Caco-2 (cell line): ENCODE measurements around the gene SHC3. TPM values are rescaled to one million over a fixed set of nuclear protein-coding genes. Genes with fewer than 3 reads are reported as not detected.

Source experiments
- BruUV-seq: library from RNA; stranded (reverse); fragments of 400-500 nt; replicated peaks from 2 replicates; lab custom pipeline; 2021; lab: Mats Ljungman, UMichigan
- CTCF ChIA-PET: fragments of 300-600 bp; sonication (Branson Sonifier 250); formaldehyde crosslinking; loops from one replicate; lab custom pipeline; 2022; ENCODE audit warnings: antibody characterized with exemption; lab: Charles Lee
- POLR2A ChIA-PET: fragments of 300-600 bp; sonication (Branson Sonifier 250); formaldehyde crosslinking; loops from one replicate; lab custom pipeline; 2022; ENCODE audit warnings: antibody characterized with exemption; lab: Charles Lee
- DNase-seq, 2 experiments: peaks; one replicate each; pipeline versions ENCODE4 v3.0.0 to v3.0.0-alpha.2; 2020 to 2022
- H3K27me3 ChIP-seq: replicated peaks from 2 replicates; pipeline ENCODE4 v1.6.0; 2011; ENCODE audit warnings: low read length; ENCODE audit not compliant: control insufficient read depth, insufficient read depth
- H3K36me3 ChIP-seq: 2 replicates; pipeline ENCODE4 v1.5.1; 2011; ENCODE audit warnings: low read length; ENCODE audit not compliant: control insufficient read depth, insufficient read depth
- H3K4me1 ChIP-seq: fragments of 250-450 bp; sonication (Bioruptor Pico); 2 replicates; pipeline ENCODE4 v1.5.1; 2020; ENCODE audit warnings: mild to moderate bottlenecking
- H3K4me3 ChIP-seq: 2 replicates; pipeline ENCODE4 v1.5.1; 2011; ENCODE audit warnings: low read depth, mild to moderate bottlenecking, control low read depth, low read length
- H3K9me3 ChIP-seq: fragments of 250-450 bp; sonication (Bioruptor Pico); 2 replicates; pipeline ENCODE4 v1.5.1; 2020; ENCODE audit warnings: mild to moderate bottlenecking, moderate library complexity
- H3K27ac Mint-ChIP-seq: one replicate; pipeline ENCODE4 v1.8.0; 2022; ENCODE audit warnings: mixed read lengths; ENCODE audit not compliant: unreplicated experiment
- H3K27me3 Mint-ChIP-seq: one replicate; pipeline ENCODE4 v1.8.0; 2022; ENCODE audit warnings: mixed read lengths; ENCODE audit not compliant: insufficient read depth, unreplicated experiment
- H3K36me3 Mint-ChIP-seq: one replicate; pipeline ENCODE4 v1.8.0; 2022; ENCODE audit warnings: mild to moderate bottlenecking, mixed read lengths; ENCODE audit not compliant: insufficient read depth, unreplicated experiment
- H3K4me1 Mint-ChIP-seq: one replicate; pipeline ENCODE4 v1.8.0; 2022; ENCODE audit warnings: low read depth, mixed read lengths; ENCODE audit not compliant: unreplicated experiment
- H3K4me3 Mint-ChIP-seq: one replicate; pipeline ENCODE4 v1.8.0; 2022; ENCODE audit warnings: mild to moderate bottlenecking, moderate library complexity, mixed read lengths; ENCODE audit not compliant: unreplicated experiment
- H3K9me3 Mint-ChIP-seq: one replicate; pipeline ENCODE4 v1.8.0; 2022; ENCODE audit warnings: mixed read lengths; ENCODE audit not compliant: unreplicated experiment
- CTCF ChIP-seq, 2 experiments: fragments of 200-600 bp in 1 of 2; IDR thresholded peaks; 1 replicate in 1 of 2; 2 replicates in 1 of 2; pipeline versions ENCODE4 v1.5.1 to v1.8.0; 2011 to 2022; ENCODE audit warnings: antibody characterized with exemption in 1 of 2, control low read depth in 1 of 2, inconsistent platforms in 1 of 2, low read depth in 1 of 2, low read length in 1 of 2, mild to moderate bottlenecking in 1 of 2, moderate library complexity in 1 of 2; ENCODE audit not compliant: insufficient read depth in 1 of 2, severe bottlenecking in 1 of 2, unreplicated experiment in 1 of 2
- intact Hi-C: fragments of 100-400 bp; cut with micrococcal nuclease; formaldehyde crosslinking; loops from one replicate; pipeline ENCODE4 v1.10.0; 2022; ENCODE audit not compliant: unreplicated experiment
- total RNA-seq: library from RNA; stranded (reverse); gene quantifications from 2 replicates; pipeline ENCODE4 v1.2.3, GENCODE V29; 2022

SHC3 gene
- total RNA-seq, 1 experiment from 2014 or later = 0.20 TPM

- CTCF ChIA-PET = no interaction called here
- Mint-ChIP-seq H3K36me3 (no peaks in the 10 kb centered on the region), H3K9me3 (no peaks in the 10 kb centered on the region), H3K27me3 (no peaks in the 10 kb centered on the region), H3K4me1 (no peaks in the 10 kb centered on the region), H3K4me3 (no peak overlapping the region), H3K27ac (no peak overlapping the region)
- Histone ChIP-seq H3K36me3 (no peaks in the 10 kb centered on the region), H3K4me1 (no peaks in the 10 kb centered on the region), H3K27me3 (no peaks in the 10 kb centered on the region), H3K9me3 (no peaks in the 10 kb centered on the region), H3K4me3 (no peak overlapping the region)
- no peak for DNase-seq
- intact Hi-C loops = loop anchor here (1.0 to 5.0 kb wide), 3 partner anchors 115 to 409 kb away; no protein-coding TSS in a partner anchor
- TF ChIP-seq CTCF (IDR thresholded peaks at IDR 0.05; ENCODE audit: insufficient read depth in 1 of 2, low read depth in 1 of 2, low read length in 1 of 2, severe bottlenecking in 1 of 2, unreplicated experiment in 1 of 2) = no peak
- POLR2A ChIA-PET = no interaction called here
- BruUV-seq = no TSS peak
Measured at GRCh38 chr9:89001917-89002540, 176.6 kb downstream of the SHC3 start.

GRCh38 chr9:89000973-89001916, 177.4 kb downstream of the SHC3 start:
- POLR2A ChIA-PET = no interaction called here
- H3K27ac Mint-ChIP-seq = no peak overlapping the region

More at GRCh38 chr9:89000973-89001916, 177.4 kb downstream of the SHC3 start:
- Histone ChIP-seq H3K27me3 (no peaks in the 10 kb centered on the region), H3K4me1 (no peaks in the 10 kb centered on the region), H3K36me3 (no peaks in the 10 kb centered on the region), H3K9me3 (no peaks in the 10 kb centered on the region), H3K4me3 (no peak overlapping the region)
- CTCF ChIA-PET = interaction anchor here (0.7 to 1.0 kb wide), 2 partner anchors 179 to 340 kb away, joined by 3 to 9 read pairs; no protein-coding TSS in a partner anchor
- H3K36me3 Mint-ChIP-seq = no peaks in the 10 kb centered on the region
- no peaks in the 10 kb centered on the region for H3K4me1 Mint-ChIP-seq
- intact Hi-C loops = loop anchor here (1.0 to 5.0 kb wide), 3 partner anchors 114 to 408 kb away; no protein-coding TSS in a partner anchor
- H3K4me3 Mint-ChIP-seq = no peak overlapping the region
- H3K9me3 Mint-ChIP-seq = no peaks in the 10 kb centered on the region
- no TSS peak for BruUV-seq
- no peaks in the 10 kb centered on the region for H3K27me3 Mint-ChIP-seq
- peak; percentile 74 for DNase-seq
- TF ChIP-seq CTCF (IDR thresholded peaks at IDR 0.05; ENCODE audit: insufficient read depth in 1 of 2, low read depth in 1 of 2, low read length in 1 of 2, severe bottlenecking in 1 of 2, unreplicated experiment in 1 of 2) = peak; percentile 53 to 55
